Occipital lobe (tissue), 2 donors: ENCODE results near the gene OCEL1. TPM values are rescaled to one million over a fixed set of nuclear protein-coding genes. Genes with fewer than 3 reads are reported as not detected.

ENCODE experiments used
- DNase-seq: peaks from one replicate; lab custom pipeline; 2025; lab: John Stamatoyannopoulos, UW
- total RNA-seq: library from RNA; depleted of rRNA; stranded (reverse); fragments of >200 nt; gene quantifications from one replicate; pipeline ENCODE4 v1.2.3, GENCODE V29; 2014

OCEL1 gene
- total RNA-seq, 1 donor from 2014 or later: 1.4 TPM

DNA sequence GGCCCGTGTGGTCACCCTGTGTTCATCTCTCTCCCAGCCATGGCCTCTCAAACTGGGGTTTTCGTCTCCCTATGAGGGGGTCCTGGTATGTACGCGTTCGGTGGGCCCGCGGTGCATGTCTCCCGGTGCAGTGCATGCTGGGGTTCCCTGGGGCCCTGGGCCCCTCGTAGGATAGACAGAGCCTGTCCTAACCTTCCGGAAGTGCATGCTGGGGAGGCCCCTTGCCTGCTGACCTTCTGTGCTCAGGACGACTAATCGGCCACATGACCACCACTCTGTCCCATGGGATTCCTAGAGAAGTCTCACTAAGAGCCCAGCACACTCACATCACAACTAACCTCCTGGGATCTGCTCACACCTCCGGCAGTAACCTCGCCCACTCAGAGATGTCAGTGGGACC, 15.7 kb upstream of the OCEL1 start:
- no peak for DNase-seq

DNA sequence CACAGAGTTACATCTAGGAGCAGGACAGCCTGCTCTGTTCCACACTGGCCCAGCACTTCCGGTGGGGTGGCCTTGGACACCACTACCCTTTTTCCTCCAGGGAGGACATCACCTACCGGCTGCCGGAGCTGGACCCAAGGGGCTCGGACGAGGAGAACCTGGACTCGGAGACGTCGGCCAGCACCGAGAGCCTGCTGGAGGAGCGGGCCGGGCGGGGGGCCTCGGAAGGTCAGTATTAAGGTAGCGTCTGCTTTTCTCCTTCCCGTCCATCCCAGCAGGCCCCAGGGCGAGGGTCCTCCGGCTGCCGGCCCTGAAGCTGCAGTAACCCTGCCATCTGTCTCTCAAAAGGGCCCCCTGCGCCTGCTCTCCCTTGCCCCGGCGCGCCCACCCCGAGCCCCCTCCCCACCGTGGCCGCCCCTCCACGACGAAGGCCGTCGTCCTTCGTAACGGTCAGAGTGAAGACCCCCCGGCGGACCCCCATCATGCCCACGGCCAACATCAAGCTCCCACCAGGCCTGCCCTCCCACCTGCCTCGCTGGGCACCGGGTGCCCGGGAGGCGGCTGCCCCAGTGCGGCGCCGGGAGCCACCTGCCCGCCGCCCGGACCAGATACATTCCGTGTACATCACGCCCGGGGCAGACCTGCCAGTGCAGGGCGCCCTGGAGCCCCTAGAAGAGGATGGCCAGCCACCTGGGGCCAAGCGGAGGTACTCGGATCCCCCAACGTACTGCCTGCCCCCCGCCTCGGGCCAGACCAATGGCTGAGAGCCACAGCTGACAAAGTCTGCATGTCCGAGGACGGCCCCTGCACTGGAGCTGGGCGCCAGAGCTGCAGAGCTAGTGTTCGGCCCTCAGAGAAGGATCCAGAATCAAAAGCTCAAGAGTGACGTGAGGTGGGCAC, 14.2 kb upstream of the OCEL1 start:
- no peak for DNase-seq

DNA sequence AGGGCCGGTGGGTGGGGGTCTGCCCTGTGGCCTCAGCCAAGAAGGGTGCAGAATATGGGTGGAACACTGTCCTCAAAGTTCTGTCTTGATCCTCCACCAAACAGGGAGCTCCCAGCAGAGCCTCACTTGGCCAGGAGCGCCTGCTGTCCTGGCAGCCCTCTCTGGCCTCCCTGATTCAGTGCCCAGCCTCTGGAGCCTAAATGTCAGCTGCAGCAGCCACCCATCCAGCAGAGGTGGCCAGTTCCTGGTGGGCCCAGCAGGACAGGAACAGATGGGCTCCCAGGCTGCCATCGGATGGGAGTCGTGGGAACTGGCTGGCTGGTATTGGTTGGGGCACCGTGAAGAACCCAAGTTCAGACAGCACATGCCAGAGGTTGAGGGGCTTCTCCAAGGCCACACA, 12.7 kb upstream of the OCEL1 start:
- no peak for DNase-seq

DNA sequence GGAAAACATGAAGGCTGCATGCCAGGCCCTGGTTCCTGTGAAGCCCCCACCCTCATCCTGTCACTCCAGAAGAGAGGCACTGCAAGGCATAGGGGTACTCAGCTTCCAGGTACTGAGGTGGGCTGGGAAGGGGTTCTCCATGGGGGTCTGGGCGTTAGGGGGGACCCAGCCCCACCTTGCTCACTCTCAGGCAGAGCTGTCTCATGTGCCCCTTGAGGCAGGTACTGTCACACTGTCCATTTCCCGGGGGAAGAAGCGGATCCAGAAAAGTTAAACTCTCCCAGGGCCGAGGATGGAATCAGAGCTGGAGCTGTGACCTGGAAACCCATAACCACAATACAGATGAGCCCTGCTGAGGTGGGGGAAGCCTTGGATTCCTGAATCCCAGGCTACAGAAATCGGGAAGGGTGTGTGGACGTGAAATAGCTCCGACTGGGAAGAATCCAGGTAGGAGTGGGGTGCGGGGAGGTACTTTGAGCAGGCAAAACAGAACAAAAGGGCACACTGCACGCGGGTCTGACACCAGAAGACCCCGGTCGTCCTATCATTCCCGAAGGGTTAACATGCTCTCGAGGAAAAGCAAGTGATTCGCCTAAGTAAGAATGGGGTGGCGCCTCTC, 11.4 kb upstream of the OCEL1 start:
- no peak for DNase-seq

DNA sequence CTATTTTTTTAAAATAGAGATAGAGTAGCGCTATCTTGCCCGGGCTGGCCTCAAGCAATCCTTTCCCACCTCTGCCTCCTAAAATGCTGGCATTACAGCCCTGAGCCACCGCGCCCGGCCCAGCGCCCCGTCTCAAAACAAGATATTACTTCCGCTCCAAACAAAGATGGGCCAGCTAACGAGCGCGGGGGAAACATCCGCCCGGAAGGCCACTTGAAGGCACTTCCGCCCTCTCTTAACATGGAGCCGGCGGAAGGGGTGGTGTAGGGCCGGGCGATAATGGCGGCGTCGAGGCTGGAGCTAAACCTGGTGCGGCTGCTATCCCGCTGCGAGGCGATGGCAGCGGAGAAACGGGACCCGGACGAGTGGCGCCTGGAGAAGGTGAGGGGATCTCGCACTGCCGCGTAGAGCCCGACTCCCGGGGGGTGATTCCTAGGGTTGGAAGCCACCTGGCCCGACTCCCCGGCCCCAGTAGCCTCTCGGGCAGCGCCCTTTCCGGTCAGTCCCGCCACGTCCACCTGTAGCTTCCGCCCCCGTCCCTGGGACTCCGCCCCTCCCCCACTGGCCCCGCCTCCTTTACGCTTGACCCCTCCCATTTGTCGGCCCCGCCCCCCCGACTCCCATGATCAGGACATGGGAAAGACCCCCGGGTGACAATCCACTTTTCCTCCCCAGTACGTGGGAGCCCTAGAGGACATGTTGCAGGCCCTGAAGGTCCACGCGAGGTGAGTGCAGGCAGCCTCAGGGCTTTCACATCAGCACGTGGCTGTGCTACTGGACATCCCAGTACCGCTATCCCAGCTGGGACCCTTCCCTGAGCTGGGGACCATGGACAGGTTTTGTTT, 10.7 kb upstream of the OCEL1 start, which contains the start of gene USE1:
USE1 (plus strand) TSS at position 231 of the 845 bp plus-strand sequence; CDS start at position 280, 49 bp downstream.
- DNase-seq: peak; percentile 84

DNA sequence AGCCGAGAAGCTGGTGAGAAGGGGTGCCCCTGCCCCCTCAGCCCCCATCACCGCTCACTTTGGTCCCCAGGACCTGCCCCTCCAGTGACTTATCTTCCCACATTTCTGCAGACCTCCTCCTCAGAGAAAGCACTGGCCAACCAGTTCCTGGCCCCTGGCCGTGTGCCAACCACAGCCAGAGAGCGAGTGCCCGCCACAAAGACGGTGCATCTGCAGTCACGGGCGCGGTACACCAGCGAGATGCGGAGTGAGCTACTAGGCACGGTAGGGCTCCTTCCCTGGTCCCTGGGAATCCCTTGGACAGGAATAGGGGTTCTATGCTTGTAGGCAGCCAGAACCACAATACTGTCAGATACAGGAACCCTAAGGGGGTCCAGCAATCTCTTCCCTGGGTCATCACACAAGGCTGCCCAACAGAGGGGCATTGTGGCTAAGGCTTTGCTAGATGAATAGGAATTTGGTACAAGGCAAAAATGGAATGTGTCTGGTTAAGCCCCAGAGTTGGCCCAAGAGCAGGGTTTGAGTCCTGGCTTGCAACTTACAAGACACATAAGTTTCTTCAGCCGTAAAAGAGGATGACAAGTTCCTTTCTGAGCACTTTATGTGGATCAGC, 9.9 kb upstream of the OCEL1 start:
- no peak for DNase-seq

DNA sequence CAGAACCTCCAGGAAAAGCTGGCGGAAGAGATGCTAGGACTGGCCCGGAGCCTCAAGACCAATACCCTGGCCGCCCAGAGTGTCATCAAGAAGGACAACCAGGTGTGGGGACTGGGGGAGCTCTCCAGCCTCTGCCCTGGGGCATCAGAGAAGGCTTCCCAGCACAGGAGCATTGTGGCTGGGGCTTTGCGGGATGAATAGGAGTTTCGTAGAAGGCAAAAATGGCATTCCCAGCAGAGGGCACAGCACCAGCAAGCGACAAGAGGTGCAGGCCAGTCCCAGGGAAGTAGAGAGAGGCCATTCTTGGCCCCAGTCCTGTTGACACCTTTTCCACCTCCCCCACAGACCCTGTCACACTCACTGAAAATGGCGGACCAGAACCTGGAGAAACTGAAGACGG, 6.7 kb upstream of the OCEL1 start:
- no peak for DNase-seq

DNA sequence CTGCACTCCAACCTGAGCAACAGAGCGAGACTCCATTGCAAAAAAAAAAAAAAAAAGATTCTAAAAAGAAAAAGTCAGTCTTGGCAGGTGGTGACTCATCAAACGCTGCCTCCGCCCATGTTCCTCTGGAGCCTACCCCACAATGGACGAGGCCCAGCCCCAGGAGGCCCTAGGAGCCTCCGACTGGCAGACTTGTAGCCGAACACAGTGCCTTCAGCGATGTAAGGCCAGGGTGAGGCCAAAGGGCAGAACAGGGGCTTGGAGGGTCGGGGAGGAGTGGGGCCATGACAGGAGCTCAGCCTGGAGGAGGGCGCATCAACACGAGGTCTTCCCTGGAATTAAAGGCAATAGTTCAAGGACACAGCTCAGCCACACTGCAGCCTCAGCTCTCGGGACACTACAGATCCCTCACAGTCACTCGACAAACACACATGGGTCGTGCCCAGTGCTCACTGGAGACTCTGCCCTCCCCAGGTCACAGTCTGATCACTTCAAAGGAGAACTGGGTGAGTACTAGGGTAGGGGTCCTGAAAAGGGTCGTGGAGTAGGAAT, 5.7 kb upstream of the OCEL1 start:
- DNase-seq: no peak

DNA sequence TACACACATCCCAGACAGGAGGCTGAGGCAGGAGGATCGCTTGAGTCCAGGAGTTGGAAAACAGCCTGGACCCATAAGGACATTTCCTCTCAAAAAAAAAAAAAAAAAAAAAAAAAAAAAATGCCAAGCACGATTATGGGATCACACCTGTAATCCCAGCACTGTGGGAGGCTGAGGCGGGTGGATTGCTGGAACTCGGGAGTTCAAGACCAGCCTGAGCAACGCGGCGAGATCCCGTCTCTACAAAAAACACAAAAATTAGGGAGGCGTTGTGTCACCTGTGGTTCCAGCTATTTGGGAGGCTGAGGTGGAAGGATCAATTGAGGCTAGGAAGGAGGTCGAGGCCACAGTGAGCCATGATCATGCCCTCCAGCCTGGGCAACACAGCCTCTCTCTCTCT, 973 bp upstream of the OCEL1 start:
- DNase-seq: no peak

DNA sequence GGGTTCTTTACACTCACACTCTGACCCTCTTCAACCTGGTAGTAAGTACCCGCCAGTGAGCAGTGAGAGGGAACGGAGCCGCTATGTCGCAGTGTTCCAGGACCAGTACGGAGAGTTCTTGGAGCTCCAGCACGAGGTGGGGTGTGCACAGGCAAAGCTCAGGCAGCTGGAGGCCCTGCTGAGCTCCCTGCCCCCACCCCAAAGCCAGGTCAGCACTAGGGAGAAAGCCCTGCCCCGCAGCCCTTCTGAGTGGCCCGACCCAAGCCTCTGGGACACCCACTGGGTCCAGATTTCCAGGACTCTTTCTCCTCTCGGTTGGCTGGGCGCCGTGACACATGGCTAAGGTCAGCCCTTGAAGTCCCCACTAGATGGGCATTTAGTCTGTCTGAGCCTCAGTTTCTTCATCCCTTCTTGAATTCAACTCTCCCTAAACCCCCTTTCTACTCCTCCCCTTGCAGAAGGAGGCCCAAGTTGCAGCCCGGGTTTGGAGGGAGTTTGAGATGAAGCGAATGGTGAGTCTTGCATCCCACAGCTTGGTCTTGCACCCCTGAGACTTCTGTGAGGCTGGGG, 1.9 kb downstream of the OCEL1 start:
- DNase-seq: no peak

DNA sequence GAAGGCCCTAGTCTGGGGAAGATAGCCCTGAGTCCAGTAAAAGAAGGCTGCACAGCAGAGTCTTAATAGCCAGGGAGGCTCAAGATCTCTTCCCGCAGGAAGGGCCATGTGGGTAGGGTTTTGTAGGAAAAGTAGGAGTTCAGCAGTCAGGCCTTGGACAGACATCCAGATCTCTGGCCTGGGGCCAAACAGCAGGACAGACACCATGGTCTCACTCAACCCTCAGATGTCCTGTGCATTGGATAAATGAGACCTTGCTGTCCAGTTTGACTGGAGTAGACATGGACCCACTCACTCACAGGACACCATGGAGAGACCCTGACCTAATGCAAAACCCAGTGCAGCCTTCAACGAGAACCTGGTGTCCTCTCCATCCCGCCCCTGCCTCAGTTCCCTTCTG, 3.9 kb downstream of the OCEL1 start:
- DNase-seq: no peak

DNA sequence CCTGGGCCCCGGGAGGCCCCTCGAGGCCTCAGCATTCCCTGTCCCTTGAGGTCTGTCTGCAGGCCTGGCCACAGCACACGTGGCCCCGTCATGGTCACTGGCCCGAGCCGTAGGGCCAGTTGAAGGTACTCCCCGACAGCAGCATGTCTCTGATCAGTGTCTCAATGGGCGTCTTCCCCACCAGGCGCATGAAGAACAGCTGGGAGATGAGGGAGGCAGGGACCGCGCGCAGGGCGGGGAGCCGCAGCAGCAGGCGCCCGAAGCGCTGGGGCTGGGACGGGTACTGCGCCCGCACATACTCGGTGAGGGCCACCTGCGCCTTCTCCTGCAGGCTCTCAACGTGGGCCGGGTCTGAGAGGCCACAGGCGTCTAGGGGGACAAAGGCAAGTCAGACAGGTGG, 6.2 kb downstream of the OCEL1 start:
- no peak for DNase-seq

DNA sequence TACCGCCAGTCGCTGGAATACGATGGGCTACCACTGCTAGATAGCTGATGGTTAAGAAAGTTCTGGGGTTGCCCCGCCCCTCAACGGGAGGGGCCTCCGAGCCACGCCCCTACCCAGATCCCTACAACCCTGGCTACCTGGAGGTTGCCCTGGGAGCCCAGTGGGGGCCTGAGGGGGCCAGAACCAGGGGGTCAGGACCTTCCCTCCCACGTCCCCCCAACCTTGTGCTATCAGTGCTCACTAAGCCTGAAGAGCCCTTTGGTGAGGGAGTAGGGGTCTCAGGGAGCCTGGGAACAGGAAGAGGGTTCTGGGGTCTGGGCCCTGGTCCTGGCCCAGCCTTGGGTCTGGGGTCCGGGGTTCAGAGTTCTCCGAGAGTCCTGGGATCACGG, 8.9 kb downstream of the OCEL1 start:
- no peak for DNase-seq

DNA sequence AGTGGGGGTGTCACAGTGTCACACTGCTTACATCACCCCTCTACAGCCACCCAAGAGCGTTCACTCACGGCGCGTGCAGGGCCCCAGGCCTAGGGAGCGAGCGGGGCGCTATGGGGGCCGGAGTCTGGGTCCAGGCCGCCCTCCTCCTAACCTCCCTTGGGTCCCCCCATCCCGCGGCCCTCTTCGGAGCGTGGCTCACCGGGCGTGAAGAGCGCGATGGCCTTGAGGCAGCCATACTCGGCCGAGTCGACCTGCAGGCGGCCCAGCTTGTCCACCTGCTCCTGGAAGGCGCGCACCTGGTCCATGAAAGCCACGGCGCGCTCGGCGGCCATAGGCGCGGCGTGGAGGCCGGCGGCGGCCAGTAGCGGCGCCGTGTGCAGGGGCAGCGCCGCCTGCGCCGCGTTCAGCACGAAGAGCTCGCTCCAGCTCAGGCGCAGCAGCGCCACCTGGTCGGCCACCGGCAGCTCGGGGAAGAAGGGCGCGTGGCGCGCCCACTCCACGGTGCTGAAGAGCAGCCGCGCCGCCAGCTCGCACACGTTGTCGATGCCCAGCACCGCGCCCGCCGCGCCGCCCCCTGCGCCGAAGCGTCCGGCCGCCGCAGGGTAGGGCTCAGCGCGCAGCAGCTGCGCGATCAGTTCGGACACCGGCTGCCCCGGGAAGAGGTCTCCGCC, 9.4 kb downstream of the OCEL1 start:
- DNase-seq: peak; percentile 50

DNA sequence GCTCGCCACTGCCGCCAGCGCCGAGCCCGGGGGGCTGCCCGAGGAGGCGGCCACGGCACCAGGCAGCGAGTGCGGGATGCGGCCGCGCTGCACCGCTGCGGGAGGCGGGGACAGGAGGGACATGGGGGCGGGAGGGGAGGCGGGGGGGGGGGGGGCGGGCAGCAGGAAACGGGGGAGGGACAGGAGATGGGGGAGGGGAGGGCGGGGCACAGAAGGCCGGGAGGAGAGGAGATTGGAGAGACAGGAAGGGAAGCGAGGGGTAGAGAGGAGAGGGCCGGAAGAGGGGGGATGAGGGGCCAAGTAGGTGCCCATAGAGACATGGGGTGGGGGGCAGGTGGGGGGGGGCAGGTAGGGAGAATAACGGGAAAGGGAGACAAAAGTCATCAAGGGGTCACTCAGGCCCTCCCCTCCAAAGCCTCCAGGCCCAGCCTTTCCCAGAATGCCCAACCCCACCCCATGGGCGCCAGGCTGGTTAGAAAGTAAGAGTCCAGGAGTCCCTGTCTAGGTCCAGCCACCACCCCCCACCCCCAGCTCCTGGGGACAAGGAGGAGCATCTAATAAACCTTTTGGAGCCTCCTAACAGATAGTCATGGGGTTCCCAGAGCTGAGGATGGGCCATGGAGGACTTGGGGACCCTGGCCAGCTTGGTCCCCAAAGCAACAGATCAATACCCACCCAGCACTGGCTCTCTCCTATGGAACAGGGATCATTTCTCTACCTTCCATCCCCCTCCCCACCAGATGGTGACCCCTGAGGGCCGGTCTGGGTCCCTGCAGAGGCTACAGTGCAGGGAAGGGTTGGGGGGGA, 10.1 kb downstream of the OCEL1 start:
- DNase-seq: no peak

DNA sequence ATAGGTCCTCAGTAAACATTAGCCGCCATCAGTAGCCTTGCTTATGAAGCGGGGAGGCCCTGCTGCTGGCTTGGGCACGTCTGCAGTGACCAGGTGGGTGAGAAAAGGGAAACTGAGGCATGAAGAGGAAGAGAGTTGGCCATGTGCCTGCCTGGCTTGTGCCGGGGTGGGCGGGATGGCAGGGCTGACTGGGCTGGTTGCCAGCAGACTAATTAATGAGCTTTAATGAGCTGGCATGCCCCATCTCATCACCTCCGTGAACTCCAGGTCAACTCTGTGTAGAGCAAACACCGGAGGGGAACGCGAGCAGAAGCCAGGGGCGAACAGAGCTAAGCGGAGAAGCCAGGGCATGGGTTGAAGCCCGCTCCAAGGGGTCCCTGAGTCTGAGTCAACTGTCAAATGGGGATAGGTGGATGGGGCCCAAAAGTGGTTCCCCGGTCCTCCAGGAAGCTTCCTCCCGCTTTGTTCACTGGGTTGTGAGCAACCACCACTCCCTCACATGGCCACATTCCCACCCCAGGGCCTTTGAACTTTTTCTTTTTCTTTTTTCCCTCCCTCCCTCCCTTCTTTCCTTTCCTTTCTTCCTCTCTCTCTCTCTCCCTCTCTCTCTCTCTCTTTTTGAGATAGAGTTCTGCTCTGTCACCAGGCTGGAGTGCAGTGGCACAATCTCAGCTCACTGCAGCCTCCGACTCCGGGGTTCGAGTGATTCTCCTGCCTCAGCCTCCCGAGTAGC, 11.0 kb downstream of the OCEL1 start:
- no peak for DNase-seq

DNA sequence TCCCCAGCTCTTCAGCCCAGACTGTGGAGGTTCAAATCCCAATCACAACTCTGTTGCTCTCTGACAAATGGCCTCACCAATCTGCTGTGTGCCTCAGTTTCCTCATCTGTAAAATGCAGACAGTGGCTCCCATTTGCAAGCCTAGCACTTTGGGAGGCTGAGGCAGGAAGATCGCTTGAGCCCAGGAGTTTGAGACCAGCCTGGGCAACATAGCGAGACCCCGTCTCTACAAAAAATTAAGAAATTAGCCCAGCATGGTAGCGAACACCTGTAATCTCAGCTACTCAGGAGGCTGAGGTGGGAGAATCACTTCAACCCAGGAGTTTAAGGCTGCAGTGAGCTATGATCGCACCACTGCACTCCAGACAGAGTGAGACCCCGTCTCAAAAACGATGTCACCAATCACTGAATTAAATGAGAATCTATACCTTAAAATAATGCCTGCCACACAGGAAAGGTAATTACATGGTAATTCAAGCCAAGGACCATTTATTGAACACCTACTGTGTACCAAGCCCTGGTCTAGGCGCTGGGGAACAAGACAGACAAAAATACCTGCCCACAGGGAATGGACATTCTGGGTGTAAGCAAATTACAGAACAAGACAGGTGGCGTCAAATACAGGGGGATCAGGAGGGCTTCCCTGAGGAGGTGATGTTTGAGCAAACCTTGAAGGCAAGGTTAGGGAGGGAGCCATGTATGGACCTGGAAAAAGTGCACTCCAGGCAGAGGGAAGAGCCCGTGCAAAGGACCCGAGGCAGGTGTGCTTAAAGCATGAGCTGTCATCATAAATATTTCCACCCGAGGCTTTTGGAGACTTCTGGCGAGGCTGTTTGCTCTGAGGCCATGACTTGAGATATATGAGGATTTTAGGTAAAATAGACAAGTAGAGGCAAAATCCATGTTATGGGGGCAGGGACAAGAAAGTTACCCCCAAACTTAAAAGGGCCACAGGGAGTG, 12.0 kb downstream of the OCEL1 start:
- DNase-seq: no peak
